Measurements from ENCODE around the gene SLC17A8. TPM values are rescaled to one million over a fixed set of nuclear protein-coding genes. Genes with fewer than 3 reads are reported as not detected.
A peak's percentile ranks its signal among the peaks of the same experiment; 100 is the strongest.
"Not testable (repeated sequence)": the region's sequence is repeated elsewhere in the genome, so short reads cannot be mapped to it uniquely, and the experiment has no call there.

SLC17A8 gene
- not detected in 2 replicates for total RNA-seq (2014; rRNA removed; shearing (Covaris generic))

GRCh38 chr12:100356644-100357223 is at the start of gene SLC17A8:
Gene SLC17A8, plus strand, starts transcription at chr12:100357074. Its CDS starts 318 bp downstream, at chr12:100357392.
- no peak for DNase-seq (ENCODE audit: low spot score)

- DNase-seq (ENCODE audit: low spot score): not testable (repeated sequence)
These were observed 48.7 kb upstream of the SLC17A8 start for GRCh38 chr12:100308138-100308537.

DNA sequence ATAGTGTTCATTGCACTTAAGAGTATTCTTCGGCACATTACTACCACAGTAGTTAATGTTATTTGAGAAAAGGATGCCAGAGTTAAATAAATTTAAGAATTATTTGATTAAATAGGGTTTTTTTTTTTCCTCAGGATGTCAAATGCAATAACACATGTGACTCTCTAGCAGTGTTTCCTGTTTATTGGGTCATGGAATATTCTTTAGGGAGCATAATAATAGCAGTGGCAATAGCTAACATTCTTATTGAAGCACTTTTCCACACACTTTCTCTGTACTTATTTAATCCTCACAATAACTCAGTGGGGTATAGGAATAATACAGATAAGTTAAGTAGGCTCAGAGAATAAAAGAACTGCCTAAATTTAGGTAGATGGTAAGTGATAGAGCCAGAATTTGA is 45.6 kb upstream of the SLC17A8 start:
- no peak for DNase-seq (ENCODE audit: low spot score)

DNA sequence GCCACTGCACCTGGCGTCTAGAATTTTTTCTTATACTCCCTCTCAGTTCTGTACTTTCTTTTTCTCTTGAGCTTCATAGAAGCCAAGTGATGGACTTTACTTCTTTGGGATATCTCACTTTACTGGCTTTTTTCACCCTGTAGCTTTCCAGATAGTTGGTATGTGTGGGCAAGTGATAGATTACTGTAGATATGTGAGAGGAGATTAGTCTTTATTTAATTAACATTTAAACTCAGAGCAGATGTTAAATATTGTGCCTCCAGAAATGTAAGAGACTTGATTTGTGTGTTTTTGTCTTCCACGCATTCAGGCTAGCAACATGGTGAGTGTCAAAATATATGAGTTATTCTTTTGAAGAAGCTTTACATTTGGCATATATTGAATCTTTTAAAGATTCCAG is 39.5 kb upstream of the SLC17A8 start:
- no peak for DNase-seq (ENCODE audit: low spot score)

DNA sequence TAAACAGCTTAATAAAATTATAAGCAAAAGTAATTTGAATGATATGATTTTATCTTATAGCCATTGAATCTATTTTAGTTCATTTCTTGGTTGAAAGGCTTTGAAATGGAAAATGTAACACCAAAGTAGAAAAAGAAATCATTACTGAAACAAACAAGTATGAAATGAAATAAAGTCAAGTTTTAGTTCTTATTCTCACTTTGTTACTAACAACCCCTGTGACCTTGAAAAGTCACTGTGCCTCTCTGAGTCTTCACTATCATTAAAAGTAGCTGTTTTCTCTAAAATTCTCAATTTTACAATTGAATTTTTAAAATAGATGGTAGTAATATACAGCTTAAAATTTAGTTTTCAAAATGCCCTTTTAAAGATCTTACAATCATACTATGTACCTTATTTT is 32.4 kb upstream of the SLC17A8 start:
- no peak for DNase-seq (ENCODE audit: low spot score)

- DNase-seq (ENCODE audit: low spot score): no peak
These were observed 30.7 kb upstream of the SLC17A8 start for GRCh38 chr12:100326208-100326607.

- no peak for DNase-seq (ENCODE audit: low spot score)
These were observed 27.1 kb upstream of the SLC17A8 start for GRCh38 chr12:100329800-100330199.

- no peak for DNase-seq (ENCODE audit: low spot score)
These were observed 25.0 kb upstream of the SLC17A8 start for GRCh38 chr12:100331871-100332270.

DNA sequence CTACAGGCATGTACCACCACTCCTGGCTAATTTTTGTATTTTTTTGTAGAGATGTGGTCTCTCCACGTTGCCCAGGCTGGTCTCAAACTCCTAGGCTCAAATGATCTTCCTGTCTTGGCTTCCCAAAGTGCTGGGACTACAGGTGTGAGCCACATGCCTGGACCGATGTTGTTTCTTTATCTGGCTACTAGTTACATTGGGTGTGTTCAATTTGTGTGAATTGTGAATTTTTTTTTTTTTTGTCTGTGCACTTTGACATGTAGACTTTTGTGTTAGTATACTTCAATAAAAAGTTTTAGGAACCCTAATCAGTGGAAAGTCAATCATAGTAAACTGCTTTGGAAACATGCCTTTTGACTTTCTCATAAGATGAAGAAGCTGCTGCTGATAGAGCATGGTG is 24.0 kb upstream of the SLC17A8 start:
- DNase-seq (ENCODE audit: low spot score): no peak

- DNase-seq (ENCODE audit: low spot score): no peak
These were observed 19.6 kb upstream of the SLC17A8 start for GRCh38 chr12:100337299-100337698.

- DNase-seq (ENCODE audit: low spot score): no peak
These were observed 19.1 kb upstream of the SLC17A8 start for GRCh38 chr12:100337727-100338126.

DNA sequence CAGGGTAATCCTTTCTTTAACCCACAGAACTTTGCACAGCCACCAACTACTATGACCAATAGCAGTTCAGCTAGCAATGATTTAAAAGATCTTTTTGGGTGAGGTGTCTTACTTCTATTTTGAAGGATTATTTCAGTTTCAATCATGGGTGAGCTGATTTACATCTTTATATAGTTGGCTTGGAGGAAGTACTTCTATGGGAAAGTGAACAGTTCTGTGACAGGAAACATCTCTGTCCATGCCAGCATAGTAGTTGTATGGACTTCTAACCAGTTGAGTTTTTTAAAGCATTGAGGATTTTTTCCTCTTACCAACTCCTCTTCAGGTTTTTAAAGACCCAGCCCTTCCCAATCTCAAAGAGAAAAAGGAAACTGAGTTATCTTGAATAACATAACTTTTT is 17.8 kb upstream of the SLC17A8 start:
- DNase-seq (ENCODE audit: low spot score): no peak

DNA sequence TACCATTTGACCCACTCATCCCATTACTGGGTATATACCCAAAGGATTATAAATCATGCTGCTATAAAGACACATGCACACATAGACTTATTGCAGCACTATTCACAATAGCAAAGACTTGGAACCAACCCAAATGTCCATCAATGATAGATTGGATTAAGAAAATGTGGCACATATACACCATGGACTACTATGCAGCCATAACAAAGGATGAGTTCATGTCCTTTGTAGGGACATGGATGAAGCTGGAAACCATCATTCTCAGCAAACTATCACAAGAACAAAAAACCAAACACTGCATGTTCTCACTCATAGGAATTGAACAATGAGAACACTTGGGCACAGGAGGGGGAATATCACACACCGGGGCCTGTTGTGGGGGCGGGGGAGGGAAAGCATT is 14.0 kb upstream of the SLC17A8 start:
- not testable (repeated sequence) for DNase-seq (ENCODE audit: low spot score)

GRCh38 chr12:100344351-100344750 is 12.5 kb upstream of the SLC17A8 start:
- not testable (repeated sequence) for DNase-seq (ENCODE audit: low spot score)

GRCh38 chr12:100345020-100345767 is 11.7 kb upstream of the SLC17A8 start:
- no peak for DNase-seq (ENCODE audit: low spot score)

GRCh38 chr12:100346660-100347059 is 10.2 kb upstream of the SLC17A8 start:
- DNase-seq (ENCODE audit: low spot score): no peak

DNA sequence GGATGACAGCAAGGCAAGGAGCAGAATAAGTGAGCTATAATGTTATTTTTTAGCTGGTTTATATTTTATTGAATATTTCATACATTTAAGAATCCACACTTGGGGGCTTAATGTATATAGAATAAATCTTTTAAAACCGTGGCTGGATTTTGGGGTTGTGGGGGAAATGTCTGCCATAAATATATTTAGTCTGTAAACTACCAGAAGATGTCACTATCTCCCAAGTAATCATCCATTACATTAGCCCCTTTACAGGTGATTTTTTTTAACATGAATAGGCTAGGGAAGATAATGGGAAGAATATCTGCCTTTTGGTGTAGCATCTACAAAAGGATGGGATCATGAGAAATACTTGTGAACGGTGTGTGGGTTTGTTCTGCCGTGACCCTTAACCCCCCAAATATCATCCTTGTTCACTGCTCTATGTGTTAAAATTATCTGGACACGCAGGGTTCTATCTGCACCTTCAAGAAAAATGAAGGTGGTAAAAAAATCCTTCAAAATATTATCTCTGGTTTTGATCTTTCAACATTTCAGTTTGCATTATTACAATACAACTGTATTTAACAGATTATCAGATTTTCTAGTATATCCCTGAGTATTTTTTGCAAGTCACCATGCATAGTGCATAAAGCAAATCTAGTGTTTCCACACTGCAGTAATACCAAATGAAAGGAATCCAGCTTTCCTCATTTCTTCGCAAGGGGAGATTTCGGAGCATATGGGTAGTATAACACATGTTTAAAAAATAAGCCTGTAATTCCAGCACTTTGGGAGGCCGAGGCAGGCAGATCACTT is 8.0 kb upstream of the SLC17A8 start:
- DNase-seq (ENCODE audit: low spot score): peak; percentile 40

- no peak for DNase-seq (ENCODE audit: low spot score)
These were observed 2.4 kb downstream of the SLC17A8 start for GRCh38 chr12:100359248-100359647.

DNA sequence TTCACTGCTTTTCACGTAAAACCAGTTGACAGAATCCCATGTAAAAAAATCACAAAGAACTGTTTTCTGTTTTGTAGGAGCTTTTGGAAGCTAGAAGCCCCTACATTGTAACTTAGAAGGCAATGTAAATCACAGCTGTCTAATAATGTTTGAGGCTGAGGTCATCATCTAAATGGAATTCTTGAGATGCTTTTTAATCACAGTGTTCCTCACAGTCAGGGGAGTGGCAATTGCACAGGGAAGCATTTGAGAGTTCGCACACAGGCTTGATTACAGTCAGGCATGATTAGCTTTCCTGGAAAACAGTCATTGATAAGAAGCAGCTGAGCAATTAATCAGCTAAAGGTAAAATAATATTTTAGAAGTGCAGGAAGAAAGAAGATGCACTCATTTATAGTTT is 2.9 kb downstream of the SLC17A8 start:
- peak; percentile 51 for DNase-seq (ENCODE audit: low spot score)

DNA sequence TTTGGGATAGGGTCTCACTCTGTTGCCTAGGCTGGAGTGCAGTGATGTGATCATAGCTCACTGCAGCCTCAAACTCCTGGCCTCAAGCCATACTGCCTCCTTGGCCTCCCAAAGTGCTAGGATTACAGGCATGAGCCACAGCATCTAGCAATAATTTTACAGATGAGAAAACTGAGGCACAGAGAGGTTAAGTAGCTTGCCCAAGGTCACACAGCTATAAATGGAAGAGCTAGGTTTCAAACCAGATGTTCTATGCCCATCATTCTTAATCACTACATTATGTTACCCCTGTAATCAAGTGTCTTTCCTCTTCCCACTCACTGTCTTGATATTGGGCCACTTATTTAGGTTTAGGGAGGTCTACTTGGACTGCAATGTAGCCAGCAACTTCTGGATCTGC is 3.6 kb downstream of the SLC17A8 start:
- DNase-seq (ENCODE audit: low spot score): no peak

DNA sequence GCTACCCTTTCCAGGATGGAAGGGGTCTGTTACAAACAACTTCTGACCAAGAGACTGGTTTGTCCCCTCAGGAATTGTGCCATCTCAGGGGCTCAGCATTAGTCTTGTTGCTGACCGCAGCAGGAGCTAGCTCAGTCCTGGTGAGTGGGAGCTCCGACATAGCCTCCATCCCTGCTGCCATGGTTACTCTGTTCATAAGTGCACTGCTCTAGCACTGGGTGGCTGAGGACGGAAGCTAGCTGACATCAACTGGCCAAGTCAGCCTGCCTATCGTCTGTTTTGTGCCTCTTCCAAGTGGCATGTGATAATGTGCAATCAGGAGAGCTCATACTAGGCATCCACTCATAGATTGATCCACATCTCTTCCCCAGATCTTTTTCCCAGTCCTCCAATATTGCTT is 7.5 kb downstream of the SLC17A8 start:
- DNase-seq (ENCODE audit: low spot score): no peak

DNA sequence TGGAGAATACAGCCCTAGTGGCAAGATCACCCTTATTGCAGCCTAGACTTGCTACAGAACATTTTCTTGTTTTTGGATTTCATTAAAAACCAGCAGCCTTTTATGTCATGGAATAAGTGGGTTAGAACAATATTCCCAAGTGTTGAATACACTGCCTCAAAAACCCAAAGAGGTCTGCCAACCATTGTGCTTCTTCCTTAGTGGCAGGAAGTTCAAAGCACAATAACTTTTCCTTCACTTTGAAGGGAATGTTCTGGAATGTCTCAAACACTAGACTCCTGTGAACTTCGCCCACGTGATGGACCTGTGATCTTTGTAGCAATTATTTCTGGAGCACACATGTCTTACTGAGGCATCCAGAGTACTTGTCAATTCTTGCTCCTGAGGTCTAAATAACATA is 8.5 kb downstream of the SLC17A8 start:
- no peak for DNase-seq (ENCODE audit: low spot score)

- no peak for DNase-seq (ENCODE audit: low spot score)
These were observed 11.2 kb downstream of the SLC17A8 start for GRCh38 chr12:100368066-100368465.

Measured in A172 (cell line).